Measurements from ENCODE around the gene PIGB. TPM values are rescaled to one million over a fixed set of nuclear protein-coding genes. Genes with fewer than 3 reads are reported as not detected.

The PIGB gene
- total RNA-seq, 3 donors from 2014 or later (not counting 1 experiment from before 2014, with no cell fraction given): 24.9 to 33.5 (median 26.1) TPM

DNA sequence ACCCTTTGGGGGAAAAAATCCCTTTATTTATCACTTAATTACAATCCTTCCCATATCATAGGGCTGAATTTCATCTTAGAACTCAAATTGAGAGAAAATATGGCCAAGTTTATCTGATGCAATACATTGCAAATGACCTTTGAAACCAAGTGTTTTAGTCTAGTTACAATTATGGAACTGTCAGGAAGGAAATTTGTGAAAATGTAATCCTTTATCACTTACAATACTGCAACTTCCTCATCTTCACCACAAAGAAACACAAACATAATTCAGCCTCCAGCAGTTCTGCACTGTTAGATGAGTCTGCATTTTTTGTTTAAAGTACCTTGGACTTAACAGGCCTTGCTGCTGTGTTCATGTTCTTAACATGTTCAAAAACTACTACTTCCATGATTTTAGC, 84.5 kb downstream of the PIGB start:
- Histone ChIP-seq H3K4me3 (ENCODE audit: low read length) (no peak overlapping the region), H3K27ac (ENCODE audit: low read length) (no peak overlapping the region), H3K9me3 (ENCODE audit: control insufficient read depth, insufficient read depth, low read length) (no peaks in the 10 kb centered on the region), H3K27me3 (ENCODE audit: control insufficient read depth, insufficient read depth, low read length) (no peaks in the 10 kb centered on the region), H3K4me1 (ENCODE audit: control insufficient read depth, insufficient read depth, low read length) (peaks cover 22% of the 10 kb centered on the region), H3K36me3 (ENCODE audit: control insufficient read depth, insufficient read depth, low read length) (no peaks in the 10 kb centered on the region)
- H3K27me3 Mint-ChIP-seq (ENCODE audit: low read depth in 2 of 2): no peaks in the 10 kb centered on the region
- no peaks in the 10 kb centered on the region for H3K9me3 Mint-ChIP-seq
- H3K4me3 Mint-ChIP-seq: peak overlapping the region; percentile 63
- TF ChIP-seq, protein P1, sequence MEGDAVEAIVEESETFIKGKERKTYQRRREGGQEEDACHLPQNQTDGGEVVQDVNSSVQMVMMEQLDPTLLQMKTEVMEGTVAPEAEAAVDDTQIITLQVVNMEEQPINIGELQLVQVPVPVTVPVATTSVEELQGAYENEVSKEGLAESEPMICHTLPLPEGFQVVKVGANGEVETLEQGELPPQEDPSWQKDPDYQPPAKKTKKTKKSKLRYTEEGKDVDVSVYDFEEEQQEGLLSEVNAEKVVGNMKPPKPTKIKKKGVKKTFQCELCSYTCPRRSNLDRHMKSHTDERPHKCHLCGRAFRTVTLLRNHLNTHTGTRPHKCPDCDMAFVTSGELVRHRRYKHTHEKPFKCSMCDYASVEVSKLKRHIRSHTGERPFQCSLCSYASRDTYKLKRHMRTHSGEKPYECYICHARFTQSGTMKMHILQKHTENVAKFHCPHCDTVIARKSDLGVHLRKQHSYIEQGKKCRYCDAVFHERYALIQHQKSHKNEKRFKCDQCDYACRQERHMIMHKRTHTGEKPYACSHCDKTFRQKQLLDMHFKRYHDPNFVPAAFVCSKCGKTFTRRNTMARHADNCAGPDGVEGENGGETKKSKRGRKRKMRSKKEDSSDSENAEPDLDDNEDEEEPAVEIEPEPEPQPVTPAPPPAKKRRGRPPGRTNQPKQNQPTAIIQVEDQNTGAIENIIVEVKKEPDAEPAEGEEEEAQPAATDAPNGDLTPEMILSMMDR (IDR thresholded peaks at IDR 0.05): no peak
- ATAC-seq: no peak
- peaks cover 44 to 54% of the 10 kb centered on the region in 2 donors for H3K4me1 Mint-ChIP-seq
- peak in 1 of 2 donors; percentile 5 for DNase-seq
- intact Hi-C loops (cut with micrococcal nuclease): loop anchor here (10.0 kb wide), 1 partner anchor 119 kb away; the partner anchor contains the start of gene RAB27A
- H3K27ac Mint-ChIP-seq: peak overlapping the region; percentile 78 to 88
- H3K36me3 Mint-ChIP-seq: no peaks in the 10 kb centered on the region

Other genes starting within 250 kb of the PIGB start
- 100 to 1,000 TPM in 2 of 3 donors, 10 to 100 TPM in 1; 97.4 to 102 (median 102) TPM for gene RSL24D1, start 122.3 kb upstream of the PIGB start, total RNA-seq
- gene RAB27A, start 29.4 kb upstream of the PIGB start, total RNA-seq: 100 to 1,000 TPM in 1 of 3 donors, 10 to 100 TPM in 2; 90.0 to 111 (median 98.1) TPM
- gene PIGBOS1, start 99 bp upstream of the PIGB start, total RNA-seq: 10 to 100 TPM in 1 of 3 donors, 1 to 10 TPM in 2; 7.7 to 10.9 (median 9.3) TPM
- gene CCPG1, start 89.1 kb downstream of the PIGB start, total RNA-seq: 10 to 100 TPM; 41.6 to 53.6 (median 43.8) TPM
- under 1 TPM in 2 of 3 donors, not detected in 1; 0.47 to 0.53 TPM for gene PIERCE2, start 89.3 kb downstream of the PIGB start, total RNA-seq
- gene DNAAF4, start 189.0 kb downstream of the PIGB start, total RNA-seq: not detected